Smooth muscle cell (in vitro differentiated cells): ENCODE data around the gene HOXC6. TPM values are rescaled to one million over a fixed set of nuclear protein-coding genes. Genes with fewer than 3 reads are reported as not detected.
A peak's percentile ranks its signal among the peaks of the same experiment; 100 is the strongest.

Experiments
- DNase-seq: peaks from one replicate; lab custom pipeline; 2025; ENCODE audit not compliant: unreplicated experiment; lab: John Stamatoyannopoulos, UW
- H2AFZ ChIP-seq: fragments of 200-600 bp; sonication (generic); 2 replicates; pipeline ENCODE4 v1.6.0; 2016; ENCODE audit warnings: antibody characterized with exemption, low read depth, mild to moderate bottlenecking
- H3F3A ChIP-seq: fragments of 200-600 bp; sonication (generic); 2 replicates; pipeline ENCODE4 v1.6.0; 2017; ENCODE audit warnings: antibody characterized with exemption, low read depth
- H3K27ac ChIP-seq: fragments of 200-600 bp; sonication (generic); 2 replicates; pipeline ENCODE4 v1.5.1; 2016; ENCODE audit warnings: low read depth, mild to moderate bottlenecking
- H3K27me3 ChIP-seq: fragments of 200-600 bp; sonication (generic); 2 replicates; pipeline ENCODE4 v1.6.1; 2016; ENCODE audit warnings: low read depth, mild to moderate bottlenecking
- H3K36me3 ChIP-seq: fragments of 200-600 bp; sonication (generic); 2 replicates; pipeline ENCODE4 v1.5.1; 2016; ENCODE audit warnings: low read depth
- H3K4me1 ChIP-seq: fragments of 200-600 bp; sonication (generic); 2 replicates; pipeline ENCODE4 v1.5.1; 2016; ENCODE audit warnings: low read depth
- H3K4me2 ChIP-seq: fragments of 200-600 bp; sonication (generic); 2 replicates; pipeline ENCODE4 v1.6.0; 2016; ENCODE audit warnings: mild to moderate bottlenecking
- H3K4me3 ChIP-seq: fragments of 200-600 bp; sonication (generic); 2 replicates; pipeline ENCODE4 v1.5.1; 2016; ENCODE audit warnings: mild to moderate bottlenecking
- H3K79me2 ChIP-seq: fragments of 200-600 bp; sonication (generic); 2 replicates; pipeline ENCODE4 v1.6.0; 2016; ENCODE audit warnings: low read depth, mild to moderate bottlenecking
- H3K9ac ChIP-seq: fragments of 200-600 bp; sonication (generic); 2 replicates; pipeline ENCODE4 v1.6.0; 2016; ENCODE audit warnings: low read depth
- H3K9me3 ChIP-seq: fragments of 200-600 bp; sonication (generic); replicated peaks from 2 replicates; pipeline ENCODE4 v1.5.1; 2016; ENCODE audit warnings: low read depth
- H4K20me1 ChIP-seq: fragments of 200-600 bp; sonication (generic); 2 replicates; pipeline ENCODE4 v1.6.0; 2016; ENCODE audit warnings: low read depth
- CTCF ChIP-seq: fragments of 200-600 bp; sonication (generic); IDR thresholded peaks from 2 replicates; pipeline ENCODE4 v1.5.1; 2017; ENCODE audit warnings: borderline replicate concordance, mild to moderate bottlenecking, antibody characterized with exemption; ENCODE audit not compliant: insufficient read depth, poor library complexity, severe bottlenecking
- WGBS: methylation state at CpG from one replicate; pipeline ENCODE4 v1.1.7; 2016; ENCODE audit warnings: low lambda C conversion rate; 5-methylcytosine and 5-hydroxymethylcytosine counted together
- polyA plus RNA-seq: library from polyadenylated mRNA; unstranded; fragments of >200 nt; fragmentation: Nextera tagmentation; extraction: Ambion mirVana; gene quantifications from 2 replicates; pipeline ENCODE4 v1.2.1, GENCODE V29; 2016
- total RNA-seq: library from RNA; depleted of rRNA; stranded (reverse); fragments of >200 nt; gene quantifications from 2 replicates; pipeline ENCODE4 v1.2.3, GENCODE V29; 2014

The HOXC6 gene
- total and polyA plus RNA-seq, 2 experiments from 2014 or later = 3.1 to 12.3 TPM

- Histone ChIP-seq H3K9ac (no peak overlapping the region), H2AFZ (no peak overlapping the region), H3K36me3 (no peaks in the 10 kb centered on the region), H3K27ac (no peak overlapping the region), H3K9me3 (no peaks in the 10 kb centered on the region), H4K20me1 (no peaks in the 10 kb centered on the region), H3K4me1 (no peaks in the 10 kb centered on the region), H3K4me2 (peak overlapping the region; percentile 80), H3K4me3 (peak overlapping the region; percentile 11), H3K79me2 (no peaks in the 10 kb centered on the region), H3F3A (no peaks in the 10 kb centered on the region), H3K27me3 (peaks cover 100% of the 10 kb centered on the region)
- no peak for TF ChIP-seq CTCF
- DNase-seq = no peak
- 21% methylated on average over 21 of the region's 21 CpGs for WGBS
Measured at GRCh38 chr12:53985692-53985993, 42.6 kb upstream of the HOXC6 start.

GRCh38 chr12:53985994-53986685 is 42.1 kb upstream of the HOXC6 start:
- no peaks in the 10 kb centered on the region for H3K79me2 ChIP-seq
- no peaks in the 10 kb centered on the region for H3K4me1 ChIP-seq
- H3K4me3 ChIP-seq = peak overlapping the region; percentile 11
- WGBS = 5% methylated on average over 50 of the region's 50 CpGs
- H3K27ac ChIP-seq = no peak overlapping the region
- no peaks in the 10 kb centered on the region for H3K9me3 ChIP-seq
- H3K27me3 ChIP-seq = peaks cover 100% of the 10 kb centered on the region
- no peaks in the 10 kb centered on the region for H3K36me3 ChIP-seq
- peak overlapping the region; percentile 80 for H3K4me2 ChIP-seq
- TF ChIP-seq CTCF = no peak
- H3K9ac ChIP-seq = no peak overlapping the region
- no peaks in the 10 kb centered on the region for H3F3A ChIP-seq
- DNase-seq = no peak
- H4K20me1 ChIP-seq = no peaks in the 10 kb centered on the region
- no peak overlapping the region for H2AFZ ChIP-seq

- H3K9me3 ChIP-seq = no peaks in the 10 kb centered on the region
- no peak for TF ChIP-seq CTCF
- no peaks in the 10 kb centered on the region for H3K36me3 ChIP-seq
- no peak overlapping the region for H3K27ac ChIP-seq
- no peaks in the 10 kb centered on the region for H3K79me2 ChIP-seq
- H3K9ac ChIP-seq = no peak overlapping the region
- no peaks in the 10 kb centered on the region for H3K4me1 ChIP-seq
- 44% methylated on average over 21 of the region's 21 CpGs for WGBS
- H3K4me2 ChIP-seq = no peak overlapping the region
- peaks cover 100% of the 10 kb centered on the region for H3K27me3 ChIP-seq
- no peak overlapping the region for H2AFZ ChIP-seq
- H3K4me3 ChIP-seq = no peak overlapping the region
- no peaks in the 10 kb centered on the region for H3F3A ChIP-seq
- no peaks in the 10 kb centered on the region for H4K20me1 ChIP-seq
- no peak for DNase-seq
Measured at GRCh38 chr12:53986686-53987483, 41.4 kb upstream of the HOXC6 start.
